HUES64 (cell line): Measurements from ENCODE around the gene TMEM61.
"Not testable (repeated sequence)": the region's sequence is repeated elsewhere in the genome, so short reads cannot be mapped to it uniquely, and the experiment has no call there.

Experiments used
- H3K27ac ChIP-seq: 2 replicates; pipeline ENCODE4 v1.7.0; 2013; ENCODE audit warnings: low read depth, low read length, inconsistent platforms
- H3K27me3 ChIP-seq: 2 replicates; pipeline ENCODE4 v1.6.1; 2013; ENCODE audit warnings: mild to moderate bottlenecking, low read length; ENCODE audit not compliant: insufficient read depth
- H3K36me3 ChIP-seq: 2 replicates; pipeline ENCODE4 v1.6.1; 2013; ENCODE audit warnings: mild to moderate bottlenecking, low read length; ENCODE audit not compliant: insufficient read depth
- H3K4me1 ChIP-seq: 2 replicates; pipeline ENCODE4 v1.6.1; 2013; ENCODE audit warnings: mild to moderate bottlenecking, low read length, moderate library complexity; ENCODE audit not compliant: insufficient read depth
- H3K4me3 ChIP-seq: 2 replicates; pipeline ENCODE4 v1.5.1; 2013; ENCODE audit warnings: mild to moderate bottlenecking, low read length, moderate library complexity
- H3K9ac ChIP-seq: 2 replicates; pipeline ENCODE4 v1.6.1; 2013; ENCODE audit warnings: mild to moderate bottlenecking, low read depth, low read length
- H3K9me3 ChIP-seq: 2 replicates; pipeline ENCODE4 v1.6.1; 2013; ENCODE audit warnings: low read depth, low read length; ENCODE audit not compliant: insufficient read depth
- WGBS: fragments of 150-250, 120-280 bp; methylation state at CpG from one replicate; pipeline ENCODE4 v1.1.7; 2013; ENCODE audit warnings: missing lambda C conversion rate; 5-methylcytosine and 5-hydroxymethylcytosine counted together

The TMEM61 gene

DNA sequence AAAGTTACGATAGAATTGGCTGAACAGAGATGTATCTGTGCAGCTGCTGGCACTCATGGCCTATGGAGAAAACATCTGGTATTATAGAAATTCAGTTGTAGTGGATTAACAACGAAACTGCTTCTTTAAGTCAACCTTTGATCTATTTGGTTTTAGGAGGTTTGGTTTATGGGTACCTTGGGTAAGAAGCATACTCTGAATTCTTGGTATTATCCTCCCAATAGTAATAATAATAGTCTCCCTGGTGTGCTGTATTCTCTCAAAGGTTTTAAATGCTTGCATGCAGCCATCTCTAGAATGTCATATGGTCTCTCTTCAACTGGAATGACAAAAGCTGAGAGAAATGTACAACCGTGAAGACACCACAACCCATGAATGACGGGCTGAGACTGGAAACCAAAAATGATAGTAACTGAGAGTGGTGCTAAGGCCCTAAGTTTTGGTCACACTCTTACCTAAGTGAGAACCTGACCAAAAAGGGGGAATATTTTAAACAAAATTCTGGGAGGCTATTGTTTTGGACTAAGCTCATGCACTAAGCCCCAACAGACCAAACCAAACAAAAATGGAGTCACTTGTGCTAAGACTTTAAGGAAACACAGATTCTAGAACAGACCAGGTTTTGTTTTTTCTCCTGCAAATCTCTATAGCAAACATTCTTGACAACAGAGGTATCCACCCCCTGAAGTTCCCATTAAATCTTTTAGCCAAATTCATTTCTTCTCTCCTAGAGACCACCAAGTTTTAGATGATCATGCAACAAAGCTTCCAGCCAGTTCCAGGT is 17.6 kb upstream of the TMEM61 start:
- 42% methylated on average over 4 of the region's 4 CpGs for WGBS
- Histone ChIP-seq H3K27ac (peak overlapping the region; percentile 86), H3K4me3 (no peak overlapping the region), H3K9ac (no peak overlapping the region), H3K9me3 (peaks cover 23% of the 10 kb centered on the region), H3K27me3 (no peaks in the 10 kb centered on the region), H3K4me1 (peaks cover 25% of the 10 kb centered on the region), H3K36me3 (no peaks in the 10 kb centered on the region; the same call in 1 of the 2 replicates)

DNA sequence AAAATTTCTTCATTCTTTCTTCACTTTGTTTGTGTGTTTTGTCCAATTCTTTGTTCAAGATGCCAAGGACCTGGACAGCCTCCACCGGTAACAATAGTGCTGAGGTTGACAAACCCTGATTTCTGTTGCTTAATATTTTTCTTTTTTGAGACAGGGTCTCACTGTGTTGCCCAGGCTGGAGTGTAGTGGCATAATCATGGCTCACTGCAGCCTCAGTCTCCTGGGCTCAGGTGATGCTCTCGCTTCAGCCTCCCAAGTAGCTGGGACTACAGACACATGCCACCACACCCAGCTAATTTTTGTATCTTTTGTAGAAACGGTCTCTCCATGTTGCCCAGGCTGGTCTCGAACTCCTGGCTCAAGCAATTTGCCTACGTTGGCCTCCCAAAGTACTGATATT is 16.6 kb upstream of the TMEM61 start:
- H3K4me3 ChIP-seq, H3K9ac ChIP-seq, H3K36me3 ChIP-seq, H3K27me3 ChIP-seq, H3K27ac ChIP-seq: not testable (repeated sequence)
- Histone ChIP-seq H3K4me1 (peaks cover 25% of the 10 kb centered on the region), H3K9me3 (peaks cover 12% of the 10 kb centered on the region)
- WGBS = 94% methylated on average over 5 of the region's 5 CpGs

DNA sequence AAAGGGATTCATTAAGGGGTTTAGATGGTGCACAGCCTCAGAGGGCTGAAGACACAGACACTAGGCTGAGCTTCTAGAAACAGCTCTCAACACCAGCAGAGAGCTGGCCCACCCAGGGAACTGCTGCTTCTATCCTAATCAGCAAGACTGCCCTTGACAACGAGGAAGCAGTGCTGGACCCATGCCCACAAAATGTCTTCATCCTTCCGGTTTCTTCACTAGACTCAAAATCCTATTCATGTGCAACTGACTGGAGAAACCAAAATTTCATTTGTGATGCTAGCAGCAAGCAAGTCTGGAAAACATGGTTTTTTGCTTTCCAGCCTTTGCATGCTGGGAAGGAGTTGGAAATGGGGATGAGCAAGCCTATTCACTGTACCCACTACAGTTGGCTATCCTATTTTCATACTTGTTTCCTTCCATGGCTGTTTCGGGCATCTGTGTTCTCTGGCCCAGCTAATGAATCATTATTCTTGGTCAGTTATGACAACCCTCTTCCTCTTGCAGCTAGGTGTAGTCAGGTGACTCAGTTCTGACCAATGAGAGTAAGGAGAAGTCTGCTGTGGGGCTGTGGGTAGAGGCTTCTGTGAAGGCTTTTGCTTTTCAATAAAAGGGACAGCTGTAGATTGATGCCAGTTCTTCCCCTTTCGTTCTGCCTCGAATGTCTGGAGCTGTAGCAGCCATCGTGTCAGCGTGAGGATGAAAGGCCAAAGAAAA is 14.6 kb upstream of the TMEM61 start:
- no peak overlapping the region for H3K4me3 ChIP-seq
- H3K36me3 ChIP-seq = no peaks in the 10 kb centered on the region
- WGBS = 92% methylated on average over 7 of the region's 7 CpGs
- peaks cover 25% of the 10 kb centered on the region for H3K4me1 ChIP-seq
- H3K9me3 ChIP-seq = no peaks in the 10 kb centered on the region
- H3K27me3 ChIP-seq = no peaks in the 10 kb centered on the region
- H3K9ac ChIP-seq = no peak overlapping the region
- H3K27ac ChIP-seq = no peak overlapping the region

DNA sequence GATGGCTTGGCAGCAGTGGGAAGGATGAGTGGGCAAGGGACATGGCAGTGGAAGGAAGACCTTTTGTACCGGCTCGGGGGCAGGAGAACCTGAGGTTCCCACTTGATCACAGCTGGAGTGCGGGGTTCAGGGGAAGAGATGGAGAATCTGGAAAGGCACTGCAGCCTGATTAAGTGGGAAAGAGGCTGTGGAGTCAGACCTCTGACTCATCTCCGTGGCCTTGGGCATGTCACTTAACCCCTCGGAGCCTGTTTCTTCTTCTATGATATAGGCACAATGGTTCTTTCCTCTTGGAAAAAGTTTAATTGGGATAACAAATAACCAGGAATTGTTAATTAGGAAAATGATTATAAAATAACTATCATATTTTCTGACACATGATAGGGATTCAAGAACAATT is 13.1 kb upstream of the TMEM61 start:
- no peak overlapping the region for H3K4me3 ChIP-seq
- H3K9ac ChIP-seq = no peak overlapping the region
- no peaks in the 10 kb centered on the region for H3K27me3 ChIP-seq
- 79% methylated on average over 5 of the region's 5 CpGs for WGBS
- no peaks in the 10 kb centered on the region for H3K9me3 ChIP-seq
- H3K36me3 ChIP-seq = no peaks in the 10 kb centered on the region
- no peak overlapping the region for H3K27ac ChIP-seq
- peaks cover 11% of the 10 kb centered on the region; the same call in 1 of the 2 replicates for H3K4me1 ChIP-seq

DNA sequence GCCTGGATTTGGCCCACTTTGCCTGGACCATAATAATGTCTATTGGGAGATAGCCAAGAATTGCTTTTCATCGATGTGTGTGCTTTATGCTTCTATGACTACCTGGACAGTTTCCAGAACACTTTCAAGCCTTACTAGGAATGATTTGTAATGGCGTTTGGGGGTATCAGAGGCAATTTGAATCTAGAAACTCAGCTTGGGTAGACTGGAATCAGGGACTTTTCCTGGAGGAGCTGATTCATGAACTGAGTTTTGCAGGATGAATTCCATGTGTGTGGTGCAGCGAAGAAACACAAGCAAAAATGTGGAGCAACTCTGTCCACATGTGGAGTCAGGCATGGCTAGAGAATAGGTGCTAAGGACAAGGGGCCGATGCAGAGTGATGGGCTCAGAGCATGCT is 11.9 kb upstream of the TMEM61 start:
- H3K4me1 ChIP-seq = no peaks in the 10 kb centered on the region
- H3K27me3 ChIP-seq = no peaks in the 10 kb centered on the region
- no peak overlapping the region for H3K4me3 ChIP-seq
- no peaks in the 10 kb centered on the region for H3K36me3 ChIP-seq
- 71% methylated on average over 4 of the region's 4 CpGs for WGBS
- H3K9me3 ChIP-seq = no peaks in the 10 kb centered on the region
- H3K27ac ChIP-seq = no peak overlapping the region
- H3K9ac ChIP-seq = no peak overlapping the region

DNA sequence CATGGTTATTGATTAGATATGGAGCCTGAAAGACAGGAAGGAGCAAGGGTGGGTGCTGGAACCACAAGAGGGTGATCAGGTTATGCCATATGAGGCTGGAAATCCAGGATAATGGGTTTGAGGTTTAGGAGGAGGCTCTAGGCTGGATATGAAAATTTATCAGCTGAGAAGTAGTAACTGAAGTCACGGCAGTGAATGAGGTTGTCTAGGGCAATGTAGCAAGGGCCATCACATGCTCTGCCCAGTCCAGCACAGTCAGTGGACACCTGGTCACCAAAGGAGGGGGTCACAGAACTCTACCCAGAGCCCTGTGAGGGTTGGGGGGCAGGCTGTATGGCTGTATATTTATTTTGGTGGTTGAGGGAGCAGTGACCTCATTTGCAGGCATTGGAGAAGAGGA is 10.5 kb upstream of the TMEM61 start:
- no peaks in the 10 kb centered on the region for H3K9me3 ChIP-seq
- H3K4me3 ChIP-seq = no peak overlapping the region
- 96% methylated on average over 1 of the region's 1 CpG for WGBS
- no peaks in the 10 kb centered on the region for H3K36me3 ChIP-seq
- H3K4me1 ChIP-seq = no peaks in the 10 kb centered on the region
- no peaks in the 10 kb centered on the region for H3K27me3 ChIP-seq
- no peak overlapping the region for H3K9ac ChIP-seq
- H3K27ac ChIP-seq = no peak overlapping the region

DNA sequence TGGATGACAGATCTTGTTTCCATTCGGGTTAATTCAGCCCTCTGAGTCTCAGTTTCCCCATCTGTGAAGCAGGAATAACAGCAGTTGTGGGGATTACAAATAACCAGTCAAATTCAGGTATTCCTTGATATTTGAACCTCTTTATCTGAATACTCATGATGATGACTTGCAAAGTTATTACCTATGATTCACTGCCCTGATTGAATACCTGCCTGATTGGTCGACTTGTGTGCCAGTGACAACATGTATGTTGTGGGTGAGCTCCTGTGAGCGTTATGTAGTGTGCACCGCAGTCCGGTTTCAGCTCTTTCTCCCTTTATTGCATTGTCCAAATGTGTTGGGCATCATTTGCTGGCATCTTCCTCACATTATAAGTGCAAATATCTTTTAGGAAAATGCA is 9.5 kb upstream of the TMEM61 start:
- no peaks in the 10 kb centered on the region for H3K36me3 ChIP-seq
- WGBS = 93% methylated on average over 5 of the region's 5 CpGs
- H3K27ac ChIP-seq = no peak overlapping the region
- H3K4me3 ChIP-seq = no peak overlapping the region
- H3K4me1 ChIP-seq = no peaks in the 10 kb centered on the region
- H3K9me3 ChIP-seq = no peaks in the 10 kb centered on the region
- H3K27me3 ChIP-seq = no peaks in the 10 kb centered on the region
- H3K9ac ChIP-seq = no peak overlapping the region

DNA sequence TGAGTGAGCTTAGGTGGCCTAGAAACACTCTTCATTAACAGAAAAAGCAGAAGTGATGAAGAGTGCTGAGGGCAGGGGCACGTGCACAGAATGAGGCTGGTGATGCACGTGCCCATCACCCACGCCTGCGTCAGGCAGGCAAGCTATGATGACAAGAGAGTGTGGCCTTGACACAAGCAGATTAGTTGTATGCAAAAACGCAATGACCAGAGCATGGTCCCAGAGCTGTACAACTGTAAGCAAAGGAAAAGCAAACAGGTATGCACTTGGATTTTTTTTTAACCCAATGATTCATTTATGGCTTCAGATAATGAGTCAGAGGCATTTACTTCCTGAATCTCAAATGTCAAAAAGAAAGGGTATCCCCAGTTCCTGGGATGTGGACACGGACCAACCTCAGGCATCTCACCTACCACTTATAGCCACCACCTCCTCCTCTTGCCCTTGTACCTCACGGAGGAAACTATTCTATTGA is 9.1 kb upstream of the TMEM61 start:
- Histone ChIP-seq H3K4me3 (no peak overlapping the region), H3K27ac (no peak overlapping the region), H3K9ac (no peak overlapping the region), H3K27me3 (no peaks in the 10 kb centered on the region), H3K36me3 (no peaks in the 10 kb centered on the region), H3K9me3 (no peaks in the 10 kb centered on the region), H3K4me1 (no peaks in the 10 kb centered on the region)
- 87% methylated on average over 6 of the region's 7 CpGs for WGBS

DNA sequence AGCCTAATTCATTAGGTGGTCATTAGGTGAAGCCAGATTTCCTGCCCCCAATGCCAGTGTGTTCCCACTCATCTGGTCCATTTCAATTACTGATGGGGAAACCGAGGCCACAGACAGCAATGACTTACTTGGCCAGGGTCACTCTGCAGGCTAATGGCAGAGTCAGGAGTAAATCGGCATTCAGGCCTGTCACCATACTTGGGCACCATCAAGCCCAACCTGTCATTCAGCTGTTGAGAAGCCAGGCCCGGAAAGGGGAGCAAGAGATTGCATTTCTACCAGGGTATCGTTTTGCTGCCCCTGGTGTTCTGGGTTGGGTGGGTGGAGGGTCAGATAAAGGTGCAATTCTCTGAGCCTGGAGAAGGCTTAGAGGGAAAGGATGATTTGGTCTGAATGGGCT is 8.0 kb upstream of the TMEM61 start:
- H3K4me3 ChIP-seq = no peak overlapping the region
- H3K9me3 ChIP-seq = no peaks in the 10 kb centered on the region
- no peak overlapping the region for H3K9ac ChIP-seq
- 91% methylated on average over 4 of the region's 4 CpGs for WGBS
- H3K4me1 ChIP-seq = no peaks in the 10 kb centered on the region
- no peaks in the 10 kb centered on the region for H3K36me3 ChIP-seq
- no peaks in the 10 kb centered on the region for H3K27me3 ChIP-seq
- no peak overlapping the region for H3K27ac ChIP-seq

DNA sequence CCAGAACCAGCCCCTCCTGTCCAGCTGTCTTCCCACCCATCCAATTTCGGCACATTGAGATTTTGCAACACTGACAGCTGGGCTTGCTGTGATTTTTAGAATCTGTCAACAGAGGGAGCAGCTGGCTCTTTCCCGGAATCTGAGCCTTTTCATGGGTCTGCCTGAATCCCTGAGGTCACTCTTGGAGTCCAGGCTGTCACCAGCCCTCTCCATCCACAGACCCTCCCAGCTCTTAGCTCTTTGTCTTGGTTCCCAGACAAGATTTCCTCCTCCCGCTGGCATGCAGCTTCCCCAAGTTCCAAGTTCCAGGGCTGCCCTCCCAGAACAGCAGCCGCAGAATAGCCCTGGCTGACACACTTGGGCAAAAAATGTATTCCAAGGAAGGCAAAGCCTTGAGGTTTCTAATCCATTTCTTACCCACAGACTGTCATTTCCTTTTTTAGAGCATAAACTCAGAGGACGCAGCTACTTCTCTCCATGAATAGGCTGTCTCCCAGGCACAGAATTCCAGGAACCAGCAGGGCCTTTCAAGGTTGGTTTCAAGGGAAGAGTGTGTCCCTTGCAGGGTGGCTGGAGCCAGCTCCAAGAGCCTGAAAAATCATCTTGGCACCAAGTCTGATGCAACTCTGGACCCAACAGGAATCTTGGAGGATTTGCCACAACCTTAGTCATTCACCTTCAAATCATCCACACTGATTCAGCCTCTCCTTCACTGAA is 7.1 kb upstream of the TMEM61 start:
- Histone ChIP-seq H3K36me3 (no peaks in the 10 kb centered on the region), H3K4me1 (peaks cover 5% of the 10 kb centered on the region; the same call in 1 of the 2 replicates), H3K4me3 (no peak overlapping the region), H3K9ac (no peak overlapping the region), H3K27ac (no peak overlapping the region), H3K27me3 (no peaks in the 10 kb centered on the region; the same call in 1 of the 2 replicates), H3K9me3 (no peaks in the 10 kb centered on the region)
- 51% methylated on average over 5 of the region's 5 CpGs for WGBS
